ENCODE data around the gene SETD1A.

SETD1A gene

DNA sequence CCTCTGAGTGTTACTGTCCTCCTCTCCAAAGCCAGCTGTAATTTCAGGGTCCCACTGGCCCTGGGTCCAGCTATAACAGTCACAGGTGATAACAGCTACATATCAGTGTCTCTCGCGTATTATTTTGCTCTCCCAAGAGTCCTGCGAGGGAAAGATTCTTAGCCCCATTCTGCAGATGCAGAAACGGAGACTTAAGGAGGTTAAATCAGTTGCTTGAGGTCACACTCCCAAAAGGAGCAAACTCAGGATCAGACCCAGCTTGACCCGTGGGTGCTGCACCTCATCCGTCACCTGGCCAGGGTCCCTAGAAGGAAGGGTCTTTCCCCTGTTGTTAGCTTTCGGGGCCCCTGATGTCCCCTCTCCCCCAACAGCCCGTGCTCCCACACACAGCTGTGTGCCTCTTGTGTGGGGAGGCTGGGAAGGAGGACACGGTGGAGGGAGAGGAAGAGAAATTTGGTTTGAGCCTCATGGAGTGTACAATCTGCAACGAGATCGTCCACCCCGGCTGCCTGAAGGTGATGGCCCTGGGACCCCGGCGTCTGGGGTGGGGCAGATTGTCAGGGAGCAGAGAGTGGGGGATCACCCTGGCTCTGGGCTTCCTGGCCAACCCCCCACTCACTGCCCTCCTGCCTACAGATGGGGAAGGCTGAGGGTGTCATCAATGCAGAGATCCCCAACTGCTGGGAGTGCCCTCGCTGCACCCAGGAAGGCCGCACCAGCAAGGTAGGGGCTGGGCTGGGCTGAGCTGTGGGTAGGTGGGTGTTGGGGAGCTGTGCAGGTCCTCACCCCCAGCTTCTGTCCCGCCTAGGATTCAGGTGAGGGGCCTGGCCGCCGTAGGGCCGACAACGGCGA is 30.4 kb upstream of the SETD1A start:
- no peak for DNase-seq (ENCODE audit: low read depth, low spot score)
- H3K4me3 ChIP-seq (ENCODE audit: low read depth, low read length): no peak overlapping the region
- CTCF ChIA-PET: interaction anchor here (0.8 to 8.2 kb wide), 3 partner anchors 9 to 941 kb away, joined by 3 to 76 read pairs (median 4); no protein-coding TSS in a partner anchor
- POLR2A ChIA-PET: interaction anchor here (0.6 kb wide), 1 partner anchor 13 kb away, joined by 3 read pairs; no protein-coding TSS in a partner anchor
- no peak for TF ChIP-seq CTCF (IDR thresholded peaks at IDR 0.05; ENCODE audit: insufficient read depth, low read length, missing control alignments)

DNA sequence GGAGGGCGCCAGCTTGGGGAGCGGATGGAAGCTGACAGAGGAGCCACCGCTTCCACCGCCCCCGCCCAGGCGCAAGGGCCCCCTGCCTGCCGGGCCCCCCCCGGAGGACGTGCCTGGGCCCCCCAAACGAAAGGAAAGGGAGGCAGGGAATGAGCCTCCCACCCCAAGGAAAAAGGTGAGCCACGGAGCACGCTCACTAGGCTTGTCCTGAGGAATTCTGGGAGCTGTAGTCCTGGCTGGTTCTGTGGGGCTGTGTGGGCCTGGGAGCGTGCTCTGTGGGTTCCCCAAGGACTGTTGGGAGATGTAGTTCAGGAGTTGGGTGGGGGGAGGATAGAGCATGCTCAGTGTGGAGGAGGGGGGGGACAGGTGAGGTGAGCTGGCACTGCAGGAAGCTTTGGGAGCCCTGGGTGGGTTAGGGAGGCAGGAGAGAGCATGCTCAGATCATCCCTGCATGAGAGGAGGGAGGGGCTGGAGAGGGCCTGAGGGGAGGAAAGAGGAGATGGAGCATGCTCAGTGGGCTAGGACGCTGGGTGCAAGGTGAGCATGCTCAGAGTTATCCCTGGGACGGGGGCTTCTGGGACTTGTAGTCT is 29.7 kb upstream of the SETD1A start:
- H3K4me3 ChIP-seq (ENCODE audit: low read depth, low read length): no peak overlapping the region
- ChIA-PET POLR2A (no interaction called here), CTCF (interaction anchor here (8.2 kb wide), 1 partner anchor 13 kb away, joined by 76 read pairs; no protein-coding TSS in a partner anchor)
- DNase-seq (ENCODE audit: low read depth, low spot score): no peak
- TF ChIP-seq CTCF (IDR thresholded peaks at IDR 0.05; ENCODE audit: insufficient read depth, low read length, missing control alignments): no peak

DNA sequence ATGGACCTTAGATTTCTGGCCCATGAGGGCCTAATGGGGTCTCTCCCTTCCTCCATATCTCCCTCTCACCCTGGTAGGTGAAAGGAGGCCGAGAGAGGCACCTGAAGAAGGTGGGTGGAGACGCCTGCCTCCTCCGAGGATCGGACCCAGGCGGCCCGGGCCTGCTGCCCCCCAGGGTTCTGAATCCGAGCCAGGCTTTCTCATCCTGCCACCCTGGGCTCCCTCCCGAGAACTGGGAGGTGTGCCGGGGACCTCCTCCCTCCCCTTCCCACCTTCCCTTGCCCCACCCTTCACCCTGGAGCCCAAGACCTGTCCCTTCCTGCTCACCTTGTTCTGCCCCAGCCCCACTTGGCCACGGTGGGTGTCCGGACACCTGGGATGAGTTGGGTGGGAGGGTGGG is 29.2 kb upstream of the SETD1A start:
- CTCF ChIA-PET: interaction anchor here (8.2 kb wide), 1 partner anchor 12 kb away, joined by 76 read pairs; no protein-coding TSS in a partner anchor

DNA sequence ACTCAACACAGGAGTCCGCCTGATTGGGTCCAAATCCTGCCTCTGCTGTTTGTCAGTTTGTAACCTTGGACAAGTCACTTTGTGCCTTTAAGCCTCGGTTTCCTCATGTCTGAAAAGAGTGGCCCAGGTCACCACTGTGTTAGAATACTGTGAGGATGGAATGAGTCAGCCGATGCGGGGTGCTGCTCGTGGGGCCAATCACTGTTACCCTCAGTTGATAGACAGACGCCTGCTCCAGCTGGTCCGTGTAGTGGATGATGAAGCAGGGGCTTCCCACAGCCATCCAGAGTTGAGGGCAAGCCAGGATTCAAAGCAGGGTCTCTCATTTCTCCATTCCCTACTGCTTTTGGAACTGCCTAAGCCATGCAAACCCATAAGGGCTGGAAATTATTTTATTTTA is 28.4 kb upstream of the SETD1A start:
- no peak for DNase-seq (ENCODE audit: low read depth, low spot score)
- no peak overlapping the region for H3K4me3 ChIP-seq (ENCODE audit: low read depth, low read length)
- TF ChIP-seq CTCF (IDR thresholded peaks at IDR 0.05; ENCODE audit: insufficient read depth, low read length, missing control alignments): no peak
- ChIA-PET CTCF (interaction anchor here (8.2 kb wide), 1 partner anchor 11 kb away, joined by 76 read pairs; no protein-coding TSS in a partner anchor), POLR2A (no interaction called here)

More for the DNA sequence above, 29.2 kb upstream of the SETD1A start:
- TF ChIP-seq CTCF (IDR thresholded peaks at IDR 0.05; ENCODE audit: insufficient read depth, low read length, missing control alignments): no peak
- DNase-seq (ENCODE audit: low read depth, low spot score): no peak
- POLR2A ChIA-PET: no interaction called here
- no peak overlapping the region for H3K4me3 ChIP-seq (ENCODE audit: low read depth, low read length)

GRCh38 chr16:30930160-30930571 is 27.4 kb upstream of the SETD1A start:
- TF ChIP-seq CTCF (IDR thresholded peaks at IDR 0.05; ENCODE audit: insufficient read depth, low read length, missing control alignments): no peak
- H3K4me3 ChIP-seq (ENCODE audit: low read depth, low read length): no peak overlapping the region
- no peak for DNase-seq (ENCODE audit: low read depth, low spot score)
- ChIA-PET CTCF (interaction anchor here (8.2 kb wide), 1 partner anchor 10 kb away, joined by 76 read pairs; no protein-coding TSS in a partner anchor), POLR2A (no interaction called here)

DNA sequence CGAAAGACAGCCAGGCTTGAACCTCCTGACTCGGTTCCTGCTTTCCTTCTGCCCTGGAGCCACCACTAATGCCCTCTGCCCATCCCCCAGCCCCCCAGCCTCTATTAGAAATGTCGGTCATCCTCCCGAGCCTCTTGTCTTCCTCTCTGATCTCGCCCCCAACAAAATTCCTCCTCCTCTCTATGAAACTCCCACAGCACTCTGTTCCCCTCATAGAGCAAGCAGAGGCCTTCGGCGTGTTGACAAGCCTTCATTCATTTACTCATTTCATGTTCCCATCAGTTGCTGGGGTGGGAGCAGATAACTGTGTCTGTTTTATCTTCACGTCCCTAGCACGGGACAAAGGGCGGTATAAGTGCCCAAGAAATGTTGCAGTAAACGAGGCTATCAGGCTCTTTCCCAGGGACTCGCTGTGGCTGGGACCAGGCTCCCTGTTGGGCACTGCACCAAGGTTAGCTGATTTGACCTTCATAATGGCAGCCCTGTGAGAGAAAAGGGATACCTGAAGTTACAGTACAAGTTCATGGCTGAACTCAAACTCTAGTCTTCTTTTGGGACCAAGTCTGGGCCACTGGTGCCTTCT is 26.4 kb upstream of the SETD1A start:
- CTCF ChIA-PET: interaction anchor here (2.6 to 8.2 kb wide), 2 partner anchors 9 to 10 kb away, joined by 25 to 76 read pairs; no protein-coding TSS in a partner anchor
- no peak for DNase-seq (ENCODE audit: low read depth, low spot score)
- no peak overlapping the region for H3K4me3 ChIP-seq (ENCODE audit: low read depth, low read length)
- TF ChIP-seq CTCF (IDR thresholded peaks at IDR 0.05; ENCODE audit: insufficient read depth, low read length, missing control alignments): no peak
- POLR2A ChIA-PET: no interaction called here

Measured in AG04449 (cell line).